Sigmoid colon (tissue), 4 donors: ENCODE results near the gene RPS6KA2.

Source experiments
- POLR2AphosphoS5 ChIP-seq, 4 donors: sonication (generic); formaldehyde crosslinking; IDR thresholded peaks; one replicate each; pipeline ENCODE4 v1.6.1; 2017; ENCODE audit warnings: antibody characterized with exemption in 4 of 4
- TF ChIP-seq, protein P1 (sequence below), 4 experiments: fragments of 450-650 bp in 3 of 4; fragments of 200-600 bp in 1 of 4; IDR thresholded peaks; one replicate each; pipeline ENCODE4 v1.5.1; 2016 to 2019; ENCODE audit warnings: antibody characterized with exemption in 4 of 4, mild to moderate bottlenecking in 3 of 4, moderate library complexity in 2 of 4

DNA sequence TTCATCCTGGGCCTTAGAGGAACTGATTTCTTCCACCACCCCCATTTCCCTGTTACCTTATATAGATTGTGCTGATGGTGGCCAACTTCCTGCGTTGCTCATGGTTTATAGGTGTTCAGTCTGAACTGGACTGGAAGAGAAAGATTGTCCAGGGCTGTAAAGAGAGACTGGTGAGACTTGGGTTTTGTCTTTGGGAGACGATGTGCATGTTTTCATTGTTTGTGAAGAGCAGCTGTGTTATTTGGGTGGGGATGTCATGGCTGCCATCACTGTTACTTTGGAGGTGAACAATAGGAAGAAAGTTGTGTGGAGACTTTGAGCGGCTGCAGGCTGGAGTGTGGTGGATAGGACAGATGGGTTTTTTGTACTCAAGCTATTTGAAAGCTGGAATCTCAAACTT, 228.7 kb downstream of the RPS6KA2 start:
- TF ChIP-seq POLR2AphosphoS5 (IDR thresholded peaks at IDR 0.05), result no peak
- TF ChIP-seq, protein P1, sequence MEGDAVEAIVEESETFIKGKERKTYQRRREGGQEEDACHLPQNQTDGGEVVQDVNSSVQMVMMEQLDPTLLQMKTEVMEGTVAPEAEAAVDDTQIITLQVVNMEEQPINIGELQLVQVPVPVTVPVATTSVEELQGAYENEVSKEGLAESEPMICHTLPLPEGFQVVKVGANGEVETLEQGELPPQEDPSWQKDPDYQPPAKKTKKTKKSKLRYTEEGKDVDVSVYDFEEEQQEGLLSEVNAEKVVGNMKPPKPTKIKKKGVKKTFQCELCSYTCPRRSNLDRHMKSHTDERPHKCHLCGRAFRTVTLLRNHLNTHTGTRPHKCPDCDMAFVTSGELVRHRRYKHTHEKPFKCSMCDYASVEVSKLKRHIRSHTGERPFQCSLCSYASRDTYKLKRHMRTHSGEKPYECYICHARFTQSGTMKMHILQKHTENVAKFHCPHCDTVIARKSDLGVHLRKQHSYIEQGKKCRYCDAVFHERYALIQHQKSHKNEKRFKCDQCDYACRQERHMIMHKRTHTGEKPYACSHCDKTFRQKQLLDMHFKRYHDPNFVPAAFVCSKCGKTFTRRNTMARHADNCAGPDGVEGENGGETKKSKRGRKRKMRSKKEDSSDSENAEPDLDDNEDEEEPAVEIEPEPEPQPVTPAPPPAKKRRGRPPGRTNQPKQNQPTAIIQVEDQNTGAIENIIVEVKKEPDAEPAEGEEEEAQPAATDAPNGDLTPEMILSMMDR (IDR thresholded peaks at IDR 0.05), result no peak
